SK-N-SH (cell line): ENCODE data around the gene EXOC3. TPM values are rescaled to one million over a fixed set of nuclear protein-coding genes. Genes with fewer than 3 reads are reported as not detected.

Experiments
- CTCF ChIA-PET: fragments of 300-600, 350-600 bp; formaldehyde crosslinking; extraction: SDS; loops from one replicate; lab custom pipeline; 2021; lab: Yijun Ruan, JAX
- POLR2A ChIA-PET: fragments of 350-600 bp; sonication (Branson Sonifier 250); formaldehyde crosslinking; extraction: SDS; loops from one replicate; lab custom pipeline; 2020; ENCODE audit warnings: antibody characterized with exemption, inconsistent platforms; lab: Yijun Ruan, JAX
- DNase-seq: peaks from one replicate; pipeline ENCODE4 v3.0.0; 2012
- H2AFZ ChIP-seq: fragments of 200-600 bp; sonication (generic); 2 replicates; pipeline ENCODE4 v1.8.1; 2016; ENCODE audit warnings: antibody characterized with exemption, mild to moderate bottlenecking, low read depth
- H3F3A ChIP-seq: fragments of 200-600 bp; sonication (generic); replicated peaks from 2 replicates; pipeline ENCODE3; 2016; ENCODE audit warnings: antibody characterized with exemption, mild to moderate bottlenecking; ENCODE audit not compliant: insufficient read depth
- H3K27ac ChIP-seq, 2 experiments: fragments of 200-500 bp in 1 of 2; fragments of 200-600 bp in 1 of 2; sonication (Bioruptor generic) in 1 of 2; sonication (generic), shearing (Covaris generic) in 1 of 2; 2 replicates each; pipeline versions ENCODE4 v1.5.1 to v1.6.1; 2014 to 2016; ENCODE audit warnings: low read depth in 2 of 2, inconsistent platforms in 1 of 2, low read length in 1 of 2, mild to moderate bottlenecking in 1 of 2, mixed read lengths in 1 of 2
- H3K27me3 ChIP-seq: fragments of 200-600 bp; sonication (generic), shearing (Covaris generic); 2 replicates; pipeline ENCODE4 v1.6.1; 2016; ENCODE audit warnings: mixed run types; ENCODE audit not compliant: insufficient read depth
- H3K36me3 ChIP-seq, 2 experiments: fragments of 200-500 bp in 1 of 2; fragments of 200-600 bp in 1 of 2; sonication (Bioruptor generic) in 1 of 2; sonication (generic) in 1 of 2; replicated peaks in 1 of 2; 2 replicates each; pipeline versions ENCODE3 to v1.5.1; 2014 to 2016; ENCODE audit warnings: low read length in 1 of 2, mild to moderate bottlenecking in 1 of 2; ENCODE audit not compliant: insufficient read depth in 2 of 2, control insufficient read depth in 1 of 2
- H3K4me1 ChIP-seq, 2 experiments: fragments of 200-500 bp in 1 of 2; fragments of 200-600 bp in 1 of 2; sonication (Bioruptor generic) in 1 of 2; sonication (generic), shearing (Covaris generic) in 1 of 2; 2 replicates each; pipeline versions ENCODE4 v1.5.1 to v1.6.1; 2014 to 2016; ENCODE audit warnings: low read depth in 1 of 2, low read length in 1 of 2, mixed run types in 1 of 2; ENCODE audit not compliant: insufficient read depth in 2 of 2, control insufficient read depth in 1 of 2
- H3K4me2 ChIP-seq: fragments of 200-600 bp; sonication (generic), shearing (Covaris generic); 2 replicates; pipeline ENCODE4 v1.6.1; 2017; ENCODE audit warnings: mixed run types
- H3K4me3 ChIP-seq, 2 experiments: fragments of 200-500 bp in 1 of 2; fragments of 200-600 bp in 1 of 2; sonication (Bioruptor generic) in 1 of 2; sonication (generic), shearing (Covaris generic) in 1 of 2; 2 replicates each; pipeline versions ENCODE4 v1.5.1 to v1.8.1; 2014 to 2016; ENCODE audit warnings: low read depth in 2 of 2, inconsistent platforms in 1 of 2, low read length in 1 of 2, mild to moderate bottlenecking in 1 of 2, mixed read lengths in 1 of 2, moderate library complexity in 1 of 2
- H3K79me2 ChIP-seq: fragments of 200-600 bp; sonication (generic); 2 replicates; pipeline ENCODE4 v1.8.1; 2017; ENCODE audit warnings: mild to moderate bottlenecking; ENCODE audit not compliant: insufficient read depth
- H3K9ac ChIP-seq: fragments of 200-600 bp; sonication (generic); 2 replicates; pipeline ENCODE4 v1.6.1; 2017; ENCODE audit warnings: mixed run types
- H3K9me2 ChIP-seq: fragments of 200-600 bp; sonication (generic); 2 replicates; pipeline ENCODE4 v1.6.1; 2017; ENCODE audit warnings: mixed run types
- H3K9me3 ChIP-seq: fragments of 200-600 bp; sonication (generic); 2 replicates; pipeline ENCODE4 v1.6.1; 2017; ENCODE audit warnings: mixed run types, mild to moderate bottlenecking, moderate library complexity
- H4K20me1 ChIP-seq: fragments of 200-600 bp; sonication (generic); 2 replicates; pipeline ENCODE4 v1.6.1; 2017; ENCODE audit warnings: mild to moderate bottlenecking, mixed run types; ENCODE audit not compliant: insufficient read depth
- CHD2 ChIP-seq: fragments of 150-350 bp; IDR thresholded peaks from 2 replicates; pipeline ENCODE4 v1.6.1; 2018; ENCODE audit warnings: low read length; ENCODE audit not compliant: partially characterized antibody
- FOSL2 ChIP-seq: IDR thresholded peaks from 2 replicates; pipeline ENCODE4 v1.4.0; 2012; ENCODE audit warnings: low read depth, mild to moderate bottlenecking, moderate library complexity, borderline replicate concordance
- IRF3 ChIP-seq: fragments of 150-350 bp; IDR thresholded peaks from 2 replicates; pipeline ENCODE4 v1.6.1; 2016; ENCODE audit warnings: mild to moderate bottlenecking, low read depth, low read length
- MAX ChIP-seq: IDR thresholded peaks from 2 replicates; pipeline ENCODE4 v1.4.0; 2012; ENCODE audit warnings: low read depth
- NFIC ChIP-seq: IDR thresholded peaks from 2 replicates; pipeline ENCODE4 v1.4.0; 2012; ENCODE audit warnings: borderline replicate concordance
- PBX3 ChIP-seq: IDR thresholded peaks from 2 replicates; pipeline ENCODE4; 2012
- POLR2AphosphoS5 ChIP-seq: IDR thresholded peaks from 2 replicates; pipeline ENCODE4 v1.6.1; 2012; ENCODE audit warnings: low read depth, low read length
- RAD21 ChIP-seq: IDR thresholded peaks from 2 replicates; pipeline ENCODE4 v1.6.1; 2012; ENCODE audit warnings: mild to moderate bottlenecking, low read length
- REST ChIP-seq: IDR thresholded peaks from 2 replicates; pipeline ENCODE4 v1.6.1; 2012; ENCODE audit warnings: mild to moderate bottlenecking, low read depth, low read length, moderate library complexity
- TCF12 ChIP-seq: IDR thresholded peaks from 2 replicates; pipeline ENCODE4 v1.4.0; 2012
- USF1 ChIP-seq: IDR thresholded peaks from 2 replicates; pipeline ENCODE4 v1.4.0; 2012; ENCODE audit warnings: low read depth, borderline replicate concordance
- USF2 ChIP-seq: fragments of 150-350 bp; IDR thresholded peaks from 2 replicates; pipeline ENCODE4 v1.6.1; 2017; ENCODE audit warnings: antibody characterized with exemption, low read length, low read depth, borderline replicate concordance
- WGBS: methylation state at CpG from one replicate; pipeline ENCODE4 v1.1.6; 2017; ENCODE audit warnings: low lambda C conversion rate; 5-methylcytosine and 5-hydroxymethylcytosine counted together
- polyA plus RNA-seq, 3 experiments: library from polyadenylated mRNA; depleted of rRNA; stranded (reverse); fragments of >200 nt; gene quantifications; 2 replicates each; pipeline ENCODE4 v1.2.3, GENCODE V29; 2012

The EXOC3 gene
- polyA plus RNA-seq, 1 of the 3 experiments (the other 2 are of a cell fraction) = 25.7 TPM

- H3K9me3 ChIP-seq = no peaks in the 10 kb centered on the region
- peak overlapping the region; percentile 98; the same call in 1 of the 2 replicates for H3K4me2 ChIP-seq
- H3K9me2 ChIP-seq = no peaks in the 10 kb centered on the region
- peaks cover 9% of the 10 kb centered on the region; the same call in 1 of the 2 replicates for H3K79me2 ChIP-seq
- no peak overlapping the region for H2AFZ ChIP-seq
- no peak overlapping the region for H3K27ac ChIP-seq
- WGBS = 93% methylated on average over 20 of the region's 31 CpGs
- DNase-seq = no peak
- H3K4me1 ChIP-seq = peaks cover 0 to 21% of the 10 kb centered on the region in 2 experiments; a peak in 1 of 4 replicates
- CTCF ChIA-PET = interaction anchor here (0.9 to 1.5 kb wide), 3 partner anchors 25 to 283 kb away, joined by 3 to 10 read pairs (median 3); no protein-coding TSS in a partner anchor
- peaks cover 0 to 19% of the 10 kb centered on the region in 2 experiments for H3K36me3 ChIP-seq
- no peak for TF ChIP-seq PBX3
- no peak for TF ChIP-seq MAX
- no peak for TF ChIP-seq TCF12
- TF ChIP-seq CHD2 = no peak
- no peak for TF ChIP-seq USF2
- no peak for TF ChIP-seq NFIC
- TF ChIP-seq USF1 = no peak
- no peak for TF ChIP-seq FOSL2
- TF ChIP-seq IRF3 = no peak
- no peak for TF ChIP-seq REST
- no peak for TF ChIP-seq RAD21
- no peak for TF ChIP-seq POLR2AphosphoS5
- TF ChIP-seq, all 33 proteins: peak for 0
- no peak overlapping the region for H3K9ac ChIP-seq
- peak overlapping the region in 1 of 2 experiments; percentile 75; a peak in 2 of 4 replicates for H3K4me3 ChIP-seq
- POLR2A ChIA-PET = interaction anchor here (0.9 kb wide), 1 partner anchor 140 kb away, joined by 3 read pairs; no protein-coding TSS in a partner anchor
- no peaks in the 10 kb centered on the region for H3K27me3 ChIP-seq
- peaks cover 6% of the 10 kb centered on the region for H4K20me1 ChIP-seq
- no peaks in the 10 kb centered on the region for H3F3A ChIP-seq
Observed at GRCh38 chr5:470961-471749, 28.2 kb downstream of the EXOC3 start.
